GM12874 (cell line): ENCODE measurements around the gene MLLT3.

Source experiments
- TF ChIP-seq, protein P1 (sequence below): IDR thresholded peaks from 2 replicates; pipeline ENCODE4 v1.5.1; 2011; ENCODE audit warnings: low read depth, mild to moderate bottlenecking, control low read depth, low read length, moderate library complexity; ENCODE audit not compliant: insufficient read depth

Gene MLLT3

DNA sequence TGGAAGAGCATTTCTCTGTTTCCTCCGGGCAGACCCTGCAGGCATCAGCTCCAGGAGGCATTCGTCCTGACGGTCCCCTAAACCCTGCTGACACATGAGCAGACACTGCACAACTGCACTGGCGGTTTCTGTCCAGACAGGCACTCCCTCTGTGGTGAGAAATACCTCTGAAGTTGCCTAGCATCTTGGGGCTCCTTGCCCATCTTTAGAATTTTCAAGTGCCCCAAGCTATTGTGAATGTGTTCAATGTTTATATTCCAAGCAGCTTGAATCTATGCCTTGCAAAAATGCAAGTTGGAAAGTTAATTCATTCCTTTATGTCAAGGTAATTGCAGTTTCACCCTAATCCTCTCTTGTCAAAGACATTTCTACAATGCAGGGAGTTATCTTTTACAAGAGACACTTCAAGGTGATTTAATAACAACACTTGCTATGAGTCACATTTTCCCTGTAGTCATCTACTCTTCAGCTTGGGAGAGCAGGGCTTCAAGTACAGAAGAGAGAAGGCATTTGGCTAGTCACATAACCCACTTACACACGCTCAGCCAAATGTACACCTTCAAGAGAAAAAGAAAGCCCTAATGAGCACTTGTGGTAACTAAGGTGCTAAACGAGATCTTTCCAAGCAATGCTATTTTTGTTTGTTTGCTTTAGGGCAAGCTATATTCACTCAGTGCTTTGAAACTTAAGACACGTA lies 302.5 kb downstream of the MLLT3 start:
- TF ChIP-seq, protein P1, sequence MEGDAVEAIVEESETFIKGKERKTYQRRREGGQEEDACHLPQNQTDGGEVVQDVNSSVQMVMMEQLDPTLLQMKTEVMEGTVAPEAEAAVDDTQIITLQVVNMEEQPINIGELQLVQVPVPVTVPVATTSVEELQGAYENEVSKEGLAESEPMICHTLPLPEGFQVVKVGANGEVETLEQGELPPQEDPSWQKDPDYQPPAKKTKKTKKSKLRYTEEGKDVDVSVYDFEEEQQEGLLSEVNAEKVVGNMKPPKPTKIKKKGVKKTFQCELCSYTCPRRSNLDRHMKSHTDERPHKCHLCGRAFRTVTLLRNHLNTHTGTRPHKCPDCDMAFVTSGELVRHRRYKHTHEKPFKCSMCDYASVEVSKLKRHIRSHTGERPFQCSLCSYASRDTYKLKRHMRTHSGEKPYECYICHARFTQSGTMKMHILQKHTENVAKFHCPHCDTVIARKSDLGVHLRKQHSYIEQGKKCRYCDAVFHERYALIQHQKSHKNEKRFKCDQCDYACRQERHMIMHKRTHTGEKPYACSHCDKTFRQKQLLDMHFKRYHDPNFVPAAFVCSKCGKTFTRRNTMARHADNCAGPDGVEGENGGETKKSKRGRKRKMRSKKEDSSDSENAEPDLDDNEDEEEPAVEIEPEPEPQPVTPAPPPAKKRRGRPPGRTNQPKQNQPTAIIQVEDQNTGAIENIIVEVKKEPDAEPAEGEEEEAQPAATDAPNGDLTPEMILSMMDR = no peak

DNA sequence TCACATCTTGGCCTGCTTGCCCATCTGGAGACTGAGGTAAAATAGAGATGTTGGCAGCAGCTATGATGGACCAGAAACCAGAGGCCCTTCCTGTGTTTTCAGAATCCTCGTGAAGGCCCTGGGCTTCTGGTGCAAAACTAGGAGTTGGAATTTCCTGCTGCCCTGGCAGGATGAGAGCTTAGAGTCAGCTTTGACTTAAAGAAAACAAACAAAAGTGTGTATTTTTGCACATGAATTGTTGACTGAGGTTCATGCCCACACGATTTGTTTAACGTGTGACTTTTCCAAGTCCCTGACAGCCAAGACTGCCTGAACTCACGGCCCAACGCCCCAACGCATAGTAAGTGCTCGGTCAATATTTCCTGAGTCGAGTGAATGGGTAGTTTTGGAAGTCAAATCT lies 303.1 kb downstream of the MLLT3 start:
- TF ChIP-seq, protein P1 = no peak

DNA sequence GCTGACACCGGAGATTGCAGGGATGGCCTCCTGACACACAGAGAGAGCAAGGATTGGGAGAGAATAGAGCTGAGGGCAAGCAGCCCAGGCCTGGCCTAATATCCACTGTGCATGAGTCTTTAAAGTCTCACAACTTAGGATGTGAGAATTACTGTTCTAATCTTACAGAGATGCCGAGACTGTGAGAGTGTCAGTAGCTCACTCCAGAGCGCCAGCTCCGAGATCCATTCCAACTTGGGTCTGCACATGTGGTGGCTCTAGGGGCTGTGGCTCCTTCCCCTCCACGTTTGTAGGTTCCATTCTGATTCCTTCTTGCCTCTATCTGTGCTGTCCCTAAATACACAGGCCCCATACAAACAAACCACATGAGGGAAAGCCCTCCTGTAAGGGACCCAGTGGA lies 304.6 kb downstream of the MLLT3 start:
- TF ChIP-seq, protein P1 = no peak

DNA sequence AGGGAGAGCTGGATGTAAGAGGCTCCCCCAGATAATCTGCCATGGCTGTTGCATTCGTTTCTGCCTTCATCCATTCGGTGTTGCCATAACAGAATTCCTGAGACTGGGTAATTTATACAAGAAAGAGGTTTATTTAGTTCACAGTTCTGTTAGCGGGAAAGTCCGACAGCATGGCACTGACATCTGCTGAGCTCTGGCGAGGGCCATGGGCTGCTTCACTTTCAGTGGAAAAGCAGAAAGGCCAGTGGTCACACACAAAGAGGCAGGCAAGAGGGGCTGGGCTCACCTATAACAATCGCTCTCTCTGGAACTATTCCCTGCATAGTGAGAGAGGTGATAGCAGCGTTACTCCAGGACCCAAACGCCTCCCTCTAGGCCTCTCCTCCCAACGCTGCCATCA lies 305.9 kb downstream of the MLLT3 start:
- TF ChIP-seq, protein P1 = no peak

DNA sequence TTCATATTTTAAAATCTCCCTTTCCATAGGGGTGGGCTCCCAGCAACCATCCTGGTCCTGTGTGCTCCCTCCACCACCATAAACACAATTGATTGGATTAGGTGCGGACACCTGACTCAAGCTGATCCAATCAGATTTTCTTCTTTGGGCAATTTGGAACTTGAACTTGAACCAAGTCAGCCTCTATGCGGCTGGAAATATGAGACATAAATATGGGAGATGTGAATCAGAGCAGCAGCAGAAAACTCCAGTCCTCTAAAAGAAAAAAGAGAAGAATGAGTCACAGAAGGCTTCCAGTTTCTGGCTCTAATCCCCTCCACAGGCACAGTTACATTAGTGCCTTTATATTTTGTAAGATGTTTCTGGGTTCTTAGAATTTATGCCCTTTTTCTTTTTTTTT lies 306.6 kb downstream of the MLLT3 start:
- TF ChIP-seq, protein P1 = no peak

DNA sequence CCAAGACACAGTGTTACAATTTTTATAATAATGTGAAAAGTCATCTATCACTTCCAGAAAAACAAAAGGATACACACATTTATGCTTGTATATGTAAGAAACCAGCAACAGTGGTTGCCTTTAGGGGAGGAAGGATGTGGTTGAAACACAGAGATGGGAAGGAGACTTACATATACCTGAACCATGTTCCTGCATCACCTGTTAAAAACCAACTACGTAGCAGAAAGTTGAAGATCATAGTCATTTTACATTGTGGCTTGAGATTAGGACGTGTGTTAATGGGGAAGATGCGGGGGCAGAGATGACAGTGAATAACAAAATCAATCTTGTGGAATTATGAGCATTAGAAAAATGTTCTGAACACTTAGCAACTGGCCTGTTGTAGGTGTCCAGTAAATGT lies 307.3 kb downstream of the MLLT3 start:
- TF ChIP-seq, protein P1 = no peak

DNA sequence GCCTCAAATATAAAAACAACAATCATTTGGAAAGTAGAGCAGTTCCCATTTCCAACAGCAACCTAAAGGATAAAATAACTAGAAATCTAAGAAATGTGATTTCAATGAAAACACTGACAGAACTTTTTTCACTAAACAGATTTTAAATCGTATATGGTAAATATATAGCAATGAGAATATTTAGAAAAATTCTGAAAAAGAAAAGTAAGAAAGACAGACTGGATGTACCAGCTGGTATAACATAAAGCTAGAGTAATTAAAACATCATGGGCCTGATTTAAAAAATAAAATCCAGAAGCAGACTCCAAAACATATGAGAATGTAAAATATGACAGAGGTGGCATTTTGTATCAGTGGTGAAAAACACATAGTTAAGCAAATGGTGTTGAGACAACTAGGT lies 308.9 kb downstream of the MLLT3 start:
- TF ChIP-seq, protein P1 = no peak
